KBM-7 (cell line): ENCODE data around the gene OSBPL6.
"Not testable (repeated sequence)": the region's sequence is repeated elsewhere in the genome, so short reads cannot be mapped to it uniquely, and the experiment has no call there.

Source experiments
- DNase-seq: peaks from one replicate; pipeline ENCODE4 v3.0.0-alpha.2; 2015
- in situ Hi-C: fragments of 300-500 bp; cut with MboI; formaldehyde crosslinking; loops from 2 replicates; pipeline ENCODE4 v1.14.3; 2020; ENCODE audit warnings: low sequenced_read_pairs, low pct_unique_long_range_greater_than_20kb, mixed read lengths

The OSBPL6 gene

DNA sequence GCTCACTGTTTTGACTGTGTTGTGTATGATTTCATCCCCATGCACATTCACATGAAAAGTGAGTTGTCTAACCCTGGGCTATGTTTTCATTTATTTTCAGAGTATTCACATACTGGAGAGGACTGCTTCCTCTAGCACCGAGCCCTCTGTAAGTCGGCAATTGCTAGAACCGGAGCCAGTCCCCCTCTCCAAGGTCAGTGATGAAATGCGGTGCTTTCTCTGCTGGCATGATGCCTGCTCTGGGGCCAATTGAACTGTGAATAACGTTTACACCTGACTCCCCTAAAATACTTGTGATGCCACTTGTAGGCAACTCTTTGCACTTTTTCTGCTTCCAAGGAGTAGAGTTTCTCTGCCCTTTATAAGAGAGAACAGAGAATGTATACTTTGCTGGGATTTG lies 129.8 kb downstream of the OSBPL6 start:
- in situ Hi-C loops = no loop called here
- DNase-seq = no peak

- no peak for DNase-seq
- in situ Hi-C loops = no loop called here
Measured at GRCh38 chr2:178325268-178325667, 131.0 kb downstream of the OSBPL6 start.

- DNase-seq = no peak
Measured at GRCh38 chr2:178327516-178327915, 133.2 kb downstream of the OSBPL6 start.

DNA sequence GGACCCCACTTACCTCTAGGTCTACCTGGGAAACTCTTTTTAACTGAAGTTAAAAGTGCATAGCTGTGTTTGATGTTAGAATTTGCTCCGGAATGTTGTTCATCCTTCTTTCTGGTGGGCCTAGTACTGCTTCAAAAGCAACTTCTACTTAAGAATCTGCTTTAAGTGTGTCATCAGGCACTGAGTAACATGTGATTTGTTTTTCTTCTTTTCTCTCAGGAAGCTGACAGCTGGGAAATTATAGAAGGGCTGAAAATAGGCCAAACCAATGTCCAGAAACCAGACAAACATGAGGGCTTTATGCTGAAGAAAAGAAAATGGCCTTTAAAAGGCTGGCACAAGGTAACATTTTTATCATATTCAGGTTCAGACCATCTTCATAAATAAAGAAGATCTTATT lies 133.7 kb downstream of the OSBPL6 start:
- no peak for DNase-seq
- in situ Hi-C loops = no loop called here

More at GRCh38 chr2:178327516-178327915, 133.2 kb downstream of the OSBPL6 start:
- in situ Hi-C loops = no loop called here

- DNase-seq = no peak
- in situ Hi-C loops = no loop called here
Measured at GRCh38 chr2:178330175-178331017, 136.1 kb downstream of the OSBPL6 start.

GRCh38 chr2:178331474-178332432 lies 137.4 kb downstream of the OSBPL6 start:
- no peak for DNase-seq
- in situ Hi-C loops = no loop called here

DNA sequence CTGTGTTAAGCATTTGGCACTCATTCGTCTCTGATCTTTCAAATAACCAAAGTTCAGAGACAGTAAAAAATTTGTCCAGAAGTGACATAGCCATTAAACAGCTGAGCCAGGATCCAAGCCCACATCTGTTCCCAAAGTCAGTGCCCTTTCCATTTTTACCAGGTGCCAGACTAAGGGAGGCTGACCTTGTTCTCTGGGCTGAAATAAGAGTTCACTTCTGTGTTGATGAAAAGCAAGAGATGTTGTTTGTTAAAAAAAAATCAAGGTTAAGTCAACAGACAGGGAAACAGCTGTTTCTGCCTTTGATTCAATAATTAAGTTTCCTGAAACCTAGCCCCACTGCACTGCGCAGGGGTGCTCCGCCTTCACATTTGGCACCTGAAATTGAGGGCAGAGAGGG lies 139.5 kb downstream of the OSBPL6 start:
- in situ Hi-C loops = no loop called here
- no peak for DNase-seq

DNA sequence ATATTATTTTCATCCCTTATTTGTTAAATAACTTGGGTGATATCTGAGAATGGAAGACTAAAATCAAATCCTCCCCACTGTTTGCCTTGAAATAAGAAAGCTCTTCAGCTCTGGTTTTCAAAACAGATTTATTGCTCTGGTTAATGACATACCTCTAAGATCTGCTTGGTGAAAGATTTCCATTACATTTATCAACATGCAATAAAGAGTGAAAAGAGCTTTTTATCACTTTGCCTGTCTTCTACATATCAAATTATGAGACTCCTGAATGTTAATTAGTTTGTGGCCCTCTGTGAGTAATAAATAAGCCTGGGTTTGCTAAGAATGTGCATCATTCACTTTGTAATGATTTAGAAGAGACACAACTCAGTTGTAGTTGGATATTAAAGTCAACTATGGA lies 140.9 kb downstream of the OSBPL6 start:
- DNase-seq = no peak
- in situ Hi-C loops = no loop called here

DNA sequence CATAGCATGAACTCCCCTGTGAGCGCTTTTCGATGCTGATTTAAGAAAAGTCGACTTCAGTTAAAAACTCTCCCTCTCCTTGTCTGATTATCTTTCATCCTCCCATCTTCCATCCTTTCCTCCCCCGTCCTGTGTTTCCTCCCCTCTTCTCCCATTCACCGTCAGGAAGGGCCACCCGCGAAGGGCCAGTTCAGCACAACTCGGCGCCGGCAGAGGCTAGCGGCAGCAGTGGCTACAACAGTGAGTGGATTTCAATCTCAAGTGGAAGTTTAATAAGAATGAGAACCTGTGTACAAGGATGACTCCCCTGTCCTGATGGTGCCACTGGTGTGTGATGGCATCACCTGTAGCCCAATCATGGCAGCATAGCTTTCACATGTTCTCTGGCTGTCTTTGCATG lies 149.8 kb downstream of the OSBPL6 start:
- in situ Hi-C loops = no loop called here
- DNase-seq = no peak

DNA sequence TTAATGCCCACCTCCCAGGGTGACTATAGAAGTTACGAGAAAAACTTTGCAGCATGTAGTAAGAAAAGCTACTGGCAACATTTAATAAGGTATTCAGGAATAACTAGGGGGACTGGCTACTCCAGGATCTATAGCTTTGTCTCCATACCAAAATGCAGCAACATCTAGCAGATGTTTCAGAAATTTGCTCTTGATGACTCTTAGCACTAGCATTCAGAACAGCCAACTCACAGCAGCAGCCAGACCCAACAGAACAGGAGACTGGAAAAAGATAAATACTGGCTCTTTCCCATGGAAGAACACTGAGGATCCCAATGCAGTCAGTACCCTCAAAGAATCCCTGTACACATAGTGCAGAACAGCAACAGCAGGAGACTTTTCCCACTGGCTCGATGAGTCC lies 151.6 kb downstream of the OSBPL6 start:
- in situ Hi-C loops = no loop called here

DNA sequence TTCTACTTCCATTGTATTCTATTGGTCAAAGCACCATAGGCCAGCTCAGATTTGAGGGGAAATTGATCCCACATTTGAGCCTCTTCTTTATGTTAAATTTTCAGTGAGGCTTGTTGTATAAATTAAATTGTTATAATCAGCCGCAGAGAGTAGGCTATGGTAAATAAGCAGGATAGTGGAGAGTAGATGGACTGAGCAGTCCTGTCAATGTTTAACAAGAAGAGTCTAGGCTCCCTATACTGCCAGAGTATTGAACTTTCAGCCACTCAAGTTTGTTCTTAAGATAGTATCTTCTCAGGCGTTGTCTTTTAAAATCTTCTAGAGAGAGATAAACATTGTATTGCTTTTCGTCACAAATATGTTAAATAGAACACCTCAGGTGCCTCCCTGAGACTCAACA lies 155.7 kb downstream of the OSBPL6 start:
- in situ Hi-C loops = no loop called here

More for the DNA sequence above, 151.6 kb downstream of the OSBPL6 start:
- no peak for DNase-seq

DNA sequence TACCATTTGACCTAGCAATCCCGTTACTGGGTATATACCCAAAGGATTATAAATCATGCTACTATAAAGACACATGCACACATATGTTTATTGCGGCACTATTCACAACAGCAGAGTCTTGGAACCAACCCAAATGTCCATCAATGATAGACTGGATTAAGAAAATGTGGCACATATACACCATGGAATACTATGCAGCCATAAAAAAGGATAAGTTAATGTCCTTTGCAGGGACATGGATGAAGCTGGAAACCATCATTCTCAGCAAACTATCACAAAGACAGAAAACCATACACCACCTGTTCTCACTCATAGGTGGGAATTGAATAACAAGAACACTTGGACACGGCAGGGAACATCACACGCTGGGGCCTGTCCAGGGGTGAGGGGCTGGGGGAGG lies 163.4 kb downstream of the OSBPL6 start:
- in situ Hi-C loops, DNase-seq: not testable (repeated sequence)

More for the DNA sequence above, 155.7 kb downstream of the OSBPL6 start:
- DNase-seq = no peak

GRCh38 chr2:178359192-178359912 lies 165.0 kb downstream of the OSBPL6 start:
- in situ Hi-C loops = no loop called here
- DNase-seq = no peak

DNA sequence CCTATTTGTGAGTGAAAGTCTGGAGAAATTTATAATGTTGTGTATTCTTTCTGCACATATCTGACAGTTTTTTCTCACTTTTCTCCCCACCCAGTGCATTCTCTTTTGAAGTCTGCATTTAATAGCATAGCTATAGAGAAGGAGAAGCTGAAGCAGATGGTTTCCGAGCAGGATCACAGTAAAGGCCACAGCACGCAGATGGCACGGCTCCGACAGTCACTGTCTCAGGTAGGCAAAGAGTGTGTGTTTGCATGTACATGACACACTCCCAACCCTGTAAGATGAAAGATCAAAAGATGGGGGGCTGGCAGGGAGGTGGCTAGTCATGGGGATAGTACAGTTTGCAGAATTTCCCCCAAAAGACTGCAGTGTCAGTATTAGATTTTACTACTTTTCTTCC lies 167.3 kb downstream of the OSBPL6 start:
- in situ Hi-C loops = no loop called here
- DNase-seq = no peak

DNA sequence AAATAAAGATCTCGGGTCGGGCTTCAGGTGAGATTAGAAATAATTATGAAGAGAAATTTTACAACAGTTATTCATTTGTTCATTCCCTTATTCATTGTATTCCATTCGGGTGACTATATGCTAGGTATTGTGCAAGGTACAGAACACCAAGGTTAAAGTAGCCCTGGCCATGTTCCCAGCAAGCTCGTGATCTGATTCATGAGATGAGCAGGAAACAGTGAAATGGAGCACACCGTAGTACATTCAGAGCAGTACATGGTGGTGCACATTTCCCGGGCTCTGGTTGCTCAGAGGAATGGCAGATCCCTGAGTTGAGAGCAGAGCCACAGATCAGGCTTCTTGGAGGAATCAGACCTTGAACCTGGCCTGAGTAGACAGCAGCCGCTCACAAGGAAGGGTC lies 168.9 kb downstream of the OSBPL6 start:
- no peak for DNase-seq
- in situ Hi-C loops = no loop called here

GRCh38 chr2:178365116-178365515 lies 170.8 kb downstream of the OSBPL6 start:
- in situ Hi-C loops = no loop called here
- DNase-seq = no peak

DNA sequence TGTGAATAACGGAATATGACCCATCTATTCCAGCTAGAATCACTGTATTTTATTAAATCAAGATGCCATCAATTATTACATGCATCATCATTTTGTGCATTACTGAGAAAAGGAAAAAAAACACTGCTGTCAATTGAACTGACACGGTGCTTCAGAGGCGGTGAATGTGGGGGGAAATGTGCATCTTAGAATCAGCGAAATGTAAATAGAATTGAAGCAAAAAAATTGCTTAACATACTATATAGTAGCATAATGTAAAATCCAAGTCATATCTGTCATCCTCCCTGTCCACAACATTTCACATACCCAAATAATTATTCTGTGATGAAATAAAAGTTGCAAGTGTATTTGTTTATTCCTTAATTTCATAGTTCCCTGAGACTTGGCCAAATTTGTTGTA lies 172.1 kb downstream of the OSBPL6 start:
- in situ Hi-C loops = no loop called here
- no peak for DNase-seq

GRCh38 chr2:178367344-178367743 lies 173.0 kb downstream of the OSBPL6 start:
- in situ Hi-C loops = no loop called here
- DNase-seq = no peak

GRCh38 chr2:178374865-178375264 lies 180.6 kb downstream of the OSBPL6 start:
- no peak for DNase-seq
- in situ Hi-C loops = no loop called here
